HepG2 (cell line): Measurements from ENCODE around the gene TNIP1. TPM values are rescaled to one million over a fixed set of nuclear protein-coding genes. Genes with fewer than 3 reads are reported as not detected.

Experiments used
- ATF1 ChIP-seq: IDR thresholded peaks from 2 replicates; pipeline ENCODE4 v1.6.1; 2016; ENCODE audit warnings: mild to moderate bottlenecking, control low read depth
- JUND ChIP-seq: sonication (generic); formaldehyde crosslinking; IDR thresholded peaks from 2 replicates; pipeline ENCODE4 v1.8.0; 2022; ENCODE audit warnings: mild to moderate bottlenecking, missing genetic modification reagents
- KDM1A ChIP-seq: IDR thresholded peaks from 2 replicates; pipeline ENCODE4 v1.6.1; 2016; ENCODE audit warnings: missing compliant biosample characterization
- NBN ChIP-seq: fragments of 450-650 bp; conservative IDR thresholded peaks from 2 replicates; pipeline ENCODE4 v1.6.1; 2017
- NFKB2 ChIP-seq: sonication (generic); formaldehyde crosslinking; IDR thresholded peaks from 2 replicates; pipeline ENCODE4 v1.4.0; 2020; ENCODE audit warnings: missing genetic modification reagents, borderline replicate concordance
- RBFOX2 ChIP-seq: fragments of 200-400 bp; formaldehyde crosslinking; IDR thresholded peaks from 2 replicates; pipeline ENCODE4 v1.6.1; 2017; ENCODE audit warnings: low read depth, mild to moderate bottlenecking, low read length
- TAF15 ChIP-seq: fragments of 200-400 bp; formaldehyde crosslinking; IDR thresholded peaks from one replicate; pipeline ENCODE4 v1.6.1; 2018; ENCODE audit warnings: mild to moderate bottlenecking, low read depth, low read length; ENCODE audit not compliant: poor library complexity, severe bottlenecking
- TCF7 ChIP-seq: sonication (generic); IDR thresholded peaks from 2 replicates; pipeline ENCODE4 v1.6.1; 2016; ENCODE audit warnings: antibody characterized with exemption, low read depth
- TSC22D2 ChIP-seq: sonication (generic); formaldehyde crosslinking; IDR thresholded peaks from 2 replicates; pipeline ENCODE4 v1.5.1; 2020; ENCODE audit warnings: missing genetic modification reagents, mild to moderate bottlenecking, borderline replicate concordance
- ZKSCAN5 ChIP-seq: sonication (generic); formaldehyde crosslinking; IDR thresholded peaks from 2 replicates; pipeline ENCODE4 v1.5.1; 2020; ENCODE audit warnings: mild to moderate bottlenecking, missing genetic modification reagents
- ZNF556 ChIP-seq: sonication (generic); formaldehyde crosslinking; IDR thresholded peaks from 2 replicates; pipeline ENCODE4 v1.4.0; 2020; ENCODE audit warnings: mild to moderate bottlenecking, missing genetic modification reagents, borderline replicate concordance
- ZNF740 ChIP-seq: sonication (generic); formaldehyde crosslinking; IDR thresholded peaks from 2 replicates; pipeline ENCODE4 v1.4.0; 2020; ENCODE audit warnings: missing genetic modification reagents
- ZNF83 ChIP-seq: sonication (generic); formaldehyde crosslinking; IDR thresholded peaks from 2 replicates; pipeline ENCODE4 v1.4.0; 2020; ENCODE audit warnings: missing genetic modification reagents, mild to moderate bottlenecking, borderline replicate concordance
- ZNF879 ChIP-seq: sonication (generic); formaldehyde crosslinking; IDR thresholded peaks from 2 replicates; pipeline ENCODE4 v1.8.1; 2023; ENCODE audit warnings: missing genetic modification reagents
- polyA plus RNA-seq, 8 experiments: library from polyadenylated mRNA; depleted of rRNA in 3 of 8; stranded (reverse) in 7 of 8; unstranded in 1 of 8; fragments of >200 nt; fragmentation: Illumina TruSeq in 4 of 8; extraction: Trizol in 4 of 8; gene quantifications; 2 replicates each; pipeline versions ENCODE4 v1.2.1 to v1.2.3, GENCODE V29; 2011 to 2016; ENCODE audit warnings: low read depth in 4 of 8, missing spikeins in 1 of 8, mixed read lengths in 1 of 8; ENCODE audit not compliant: insufficient read depth in 1 of 8
- total RNA-seq, 5 experiments: library from RNA; depleted of rRNA; stranded (reverse); fragments of >200 nt; fragmentation: Illumina TruSeq; extraction: Trizol; gene quantifications; 2 replicates each; pipeline ENCODE4 v1.2.3, GENCODE V29; 2016; ENCODE audit warnings: low read depth in 1 of 5
- TF ChIP-seq, protein P1 (sequence below): sonication (generic); formaldehyde crosslinking; IDR thresholded peaks from 2 replicates; pipeline ENCODE4 v1.8.0; 2022; ENCODE audit warnings: missing genetic modification reagents, mild to moderate bottlenecking, moderate library complexity, borderline replicate concordance

TNIP1 gene
- total and polyA plus RNA-seq, 2 of the 13 experiments (the other 11 are each of a cell fraction or from before 2014, with no cell fraction given): 26.2 to 45.9 TPM

GRCh38 chr5:151101746-151102145 is 20.9 kb upstream of the TNIP1 start (continued):
- TF ChIP-seq TSC22D2 (CRISPR knock-in tag) (no peak), ZNF83 (CRISPR knock-in tag) (no peak), ATF1 (CRISPR knock-in tag) (no peak), JUND (no peak), TAF15 (no peak), ZKSCAN5 (CRISPR knock-in tag) (no peak), NFKB2 (CRISPR knock-in tag) (no peak), NBN (no peak), ZNF740 (CRISPR knock-in tag) (no peak), ZNF879 (CRISPR knock-in tag) (no peak), RBFOX2 (no peak), TCF7 (no peak), KDM1A (no peak), ZNF556 (CRISPR knock-in tag) (no peak)
- TF ChIP-seq, protein P1, sequence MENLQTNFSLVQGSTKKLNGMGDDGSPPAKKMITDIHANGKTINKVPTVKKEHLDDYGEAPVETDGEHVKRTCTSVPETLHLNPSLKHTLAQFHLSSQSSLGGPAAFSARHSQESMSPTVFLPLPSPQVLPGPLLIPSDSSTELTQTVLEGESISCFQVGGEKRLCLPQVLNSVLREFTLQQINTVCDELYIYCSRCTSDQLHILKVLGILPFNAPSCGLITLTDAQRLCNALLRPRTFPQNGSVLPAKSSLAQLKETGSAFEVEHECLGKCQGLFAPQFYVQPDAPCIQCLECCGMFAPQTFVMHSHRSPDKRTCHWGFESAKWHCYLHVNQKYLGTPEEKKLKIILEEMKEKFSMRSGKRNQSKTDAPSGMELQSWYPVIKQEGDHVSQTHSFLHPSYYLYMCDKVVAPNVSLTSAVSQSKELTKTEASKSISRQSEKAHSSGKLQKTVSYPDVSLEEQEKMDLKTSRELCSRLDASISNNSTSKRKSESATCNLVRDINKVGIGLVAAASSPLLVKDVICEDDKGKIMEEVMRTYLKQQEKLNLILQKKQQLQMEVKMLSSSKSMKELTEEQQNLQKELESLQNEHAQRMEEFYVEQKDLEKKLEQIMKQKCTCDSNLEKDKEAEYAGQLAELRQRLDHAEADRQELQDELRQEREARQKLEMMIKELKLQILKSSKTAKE (CRISPR knock-in tag): no peak
